WTC11 (cell line): Measurements from ENCODE around the gene TKFC. TPM values are rescaled to one million over a fixed set of nuclear protein-coding genes. Genes with fewer than 3 reads are reported as not detected.
A peak's percentile ranks its signal among the peaks of the same experiment; 100 is the strongest.

Source experiments
- ATAC-seq: fragments of 200-7000 bp; cut with Tn5 transposase; 2 replicates; pipeline ENCODE4 v1.10.0; 2021; ENCODE audit warnings: mild to moderate bottlenecking, moderate library complexity
- CTCF ChIA-PET: fragments of 300-600 bp; sonication (Branson Sonifier 250); formaldehyde crosslinking; loops from one replicate; lab custom pipeline; 2021; ENCODE audit warnings: antibody characterized with exemption; lab: Charles Lee
- POLR2A ChIA-PET: fragments of 350-600 bp; sonication (Branson Sonifier 250); formaldehyde crosslinking; loops from one replicate; lab custom pipeline; 2021; ENCODE audit warnings: antibody characterized with exemption; lab: Charles Lee
- DNase-seq: peaks from one replicate; pipeline ENCODE4 v3.0.0; 2021; ENCODE audit warnings: low spot score
- H3K27ac Mint-ChIP-seq: 2 replicates; pipeline ENCODE4 v1.8.0; 2021; ENCODE audit warnings: mixed read lengths
- H3K27me3 Mint-ChIP-seq: 2 replicates; pipeline ENCODE4 v1.8.0; 2021; ENCODE audit warnings: low read depth, mild to moderate bottlenecking, moderate library complexity, mixed read lengths
- H3K36me3 Mint-ChIP-seq: 2 replicates; pipeline ENCODE4 v1.8.0; 2021; ENCODE audit warnings: mixed read lengths
- H3K4me1 Mint-ChIP-seq: 2 replicates; pipeline ENCODE4 v1.8.0; 2022; ENCODE audit warnings: mixed read lengths
- H3K4me3 Mint-ChIP-seq: 2 replicates; pipeline ENCODE4 v1.8.0; 2021; ENCODE audit warnings: mild to moderate bottlenecking, moderate library complexity, mixed read lengths
- H3K9me3 Mint-ChIP-seq: 2 replicates; pipeline ENCODE4 v1.8.0; 2021; ENCODE audit warnings: mixed read lengths
- AFF4 ChIP-seq: sonication (generic); formaldehyde crosslinking; IDR thresholded peaks from 2 replicates; pipeline ENCODE4 v1.8.1; 2023; ENCODE audit warnings: mild to moderate bottlenecking, missing genetic modification reagents, borderline replicate concordance
- ATF3 ChIP-seq: sonication (generic); formaldehyde crosslinking; conservative IDR thresholded peaks from 2 replicates; pipeline ENCODE4 v1.8.1; 2022; ENCODE audit warnings: mild to moderate bottlenecking, missing genetic modification reagents
- E2F5 ChIP-seq: sonication (generic); formaldehyde crosslinking; IDR thresholded peaks from 2 replicates; pipeline ENCODE4 v1.8.1; 2022; ENCODE audit warnings: mild to moderate bottlenecking, moderate library complexity, missing genetic modification reagents
- GTF2I ChIP-seq: fragments of 250-450 bp; sonication (Bioruptor Pico); conservative IDR thresholded peaks from 2 replicates; pipeline ENCODE4 v1.4.0; 2021; ENCODE audit warnings: mild to moderate bottlenecking
- JUN ChIP-seq: sonication (generic); formaldehyde crosslinking; IDR thresholded peaks from 2 replicates; pipeline ENCODE4 v1.8.0; 2023; ENCODE audit warnings: mild to moderate bottlenecking, missing genetic modification reagents
- KAT7 ChIP-seq: sonication (generic); formaldehyde crosslinking; IDR thresholded peaks from 2 replicates; pipeline ENCODE4 v1.8.1; 2023; ENCODE audit warnings: missing genetic modification reagents, mild to moderate bottlenecking, borderline replicate concordance
- MLX ChIP-seq: sonication (generic); formaldehyde crosslinking; IDR thresholded peaks from 2 replicates; pipeline ENCODE4 v1.8.1; 2023; ENCODE audit warnings: mild to moderate bottlenecking, missing genetic modification reagents, moderate library complexity
- PRDM15 ChIP-seq: sonication (generic); formaldehyde crosslinking; IDR thresholded peaks from 2 replicates; pipeline ENCODE4 v1.8.0; 2022; ENCODE audit warnings: missing genetic modification reagents
- RORB ChIP-seq: fragments of 250-450 bp; sonication (Bioruptor Pico); IDR thresholded peaks from 2 replicates; pipeline ENCODE4 v1.9.0; 2021; ENCODE audit warnings: mild to moderate bottlenecking
- SP1 ChIP-seq: sonication (generic); formaldehyde crosslinking; conservative IDR thresholded peaks from 2 replicates; pipeline ENCODE4 v1.8.1; 2022; ENCODE audit warnings: missing genetic modification reagents
- TEAD1 ChIP-seq: sonication (generic); formaldehyde crosslinking; IDR thresholded peaks from 2 replicates; pipeline ENCODE4 v1.8.0; 2022; ENCODE audit warnings: mild to moderate bottlenecking, missing genetic modification reagents
- ZNF138 ChIP-seq: sonication (generic); formaldehyde crosslinking; conservative IDR thresholded peaks from 2 replicates; pipeline ENCODE4 v1.8.1; 2022; ENCODE audit warnings: mild to moderate bottlenecking, moderate library complexity, missing genetic modification reagents
- ZNF317 ChIP-seq: sonication (generic); formaldehyde crosslinking; IDR thresholded peaks from 2 replicates; pipeline ENCODE4 v1.8.1; 2023; ENCODE audit warnings: low read depth, mild to moderate bottlenecking, moderate library complexity, missing genetic modification reagents, borderline replicate concordance
- ZNF416 ChIP-seq: fragments of 250-450 bp; sonication (Bioruptor Pico); IDR thresholded peaks from 2 replicates; pipeline ENCODE4 v1.9.0; 2021; ENCODE audit warnings: mild to moderate bottlenecking, inconsistent platforms
- ZNF423 ChIP-seq: fragments of 250-450 bp; sonication (Bioruptor Pico); IDR thresholded peaks from 2 replicates; pipeline ENCODE4 v2.1.2; 2022; ENCODE audit warnings: mild to moderate bottlenecking, moderate library complexity
- ZNF425 ChIP-seq: fragments of 250-450 bp; sonication (Bioruptor Pico); conservative IDR thresholded peaks from 2 replicates; pipeline ENCODE4 v1.9.0; 2021; ENCODE audit warnings: mild to moderate bottlenecking
- ZNF671 ChIP-seq: fragments of 250-450 bp; sonication (Bioruptor Pico); IDR thresholded peaks from 2 replicates; pipeline ENCODE4 v1.8.0; 2021; ENCODE audit warnings: mild to moderate bottlenecking
- total RNA-seq: library from RNA; stranded (reverse); gene quantifications from 3 replicates; pipeline ENCODE4 v1.2.3, GENCODE V29; 2021

The TKFC gene
- total RNA-seq, 1 experiment from 2014 or later = 86.8 TPM

GRCh38 chr11:61390161-61390560 is 57.1 kb downstream of the TKFC start (continued):
- TF ChIP-seq TEAD1 = no peak
- TF ChIP-seq ZNF317 = no peak
- TF ChIP-seq ZNF416 (CRISPR knock-in tag) = no peak
- no peak for TF ChIP-seq PRDM15 (CRISPR knock-in tag)

- ChIA-PET CTCF (interaction anchor here (0.6 to 5.7 kb wide), 20 partner anchors 9 to 395 kb away, joined by 3 to 53 read pairs (median 4); partner anchors contain the start of genes CPSF7, CYB561A3, SDHAF2 and TKFC), POLR2A (interaction anchor here (0.6 to 2.1 kb wide), 6 partner anchors 10 to 99 kb away, joined by 3 to 17 read pairs (median 5); partner anchors contain the start of genes CPSF7, CYB561A3, SDHAF2 and TMEM138)
- Mint-ChIP-seq H3K9me3 (peaks cover 10% of the 10 kb centered on the region), H3K27me3 (no peaks in the 10 kb centered on the region), H3K4me1 (peaks cover 22% of the 10 kb centered on the region), H3K4me3 (peak overlapping the region; percentile 96), H3K27ac (peak overlapping the region; percentile 80), H3K36me3 (peaks cover 32% of the 10 kb centered on the region)
- ATAC-seq (peak; percentile 14), DNase-seq (no peak)
- TF ChIP-seq SP1 (CRISPR knock-in tag) = no peak
- TF ChIP-seq ZNF671 = no peak
- no peak for TF ChIP-seq JUN (CRISPR knock-in tag)
- no peak for TF ChIP-seq AFF4 (CRISPR knock-in tag)
- TF ChIP-seq ZNF138 = no peak
- TF ChIP-seq E2F5 (CRISPR knock-in tag) = no peak
- TF ChIP-seq MLX (CRISPR knock-in tag) = no peak
- no peak for TF ChIP-seq ATF3 (CRISPR knock-in tag)
- TF ChIP-seq GTF2I (CRISPR knock-in tag) = no peak
- no peak for TF ChIP-seq ZNF423 (CRISPR knock-in tag)
- TF ChIP-seq ZNF425 (CRISPR knock-in tag) = no peak
- no peak for TF ChIP-seq KAT7 (CRISPR knock-in tag)
- no peak for TF ChIP-seq RORB (CRISPR knock-in tag)
- TF ChIP-seq, all 79 proteins: peak for 0
Observed at GRCh38 chr11:61392981-61393595, 60.1 kb downstream of the TKFC start.
